K562 (cell line): ENCODE results near the gene ARF4. TPM values are rescaled to one million over a fixed set of nuclear protein-coding genes. Genes with fewer than 3 reads are reported as not detected.

Source experiments
- ARID3B ChIP-seq: fragments of 250-450 bp; sonication (Bioruptor Pico); IDR thresholded peaks from 2 replicates; pipeline ENCODE4 v1.4.0; 2020; ENCODE audit warnings: borderline replicate concordance
- BCL6 ChIP-seq: fragments of 250-450 bp; sonication (Bioruptor Pico); IDR thresholded peaks from 2 replicates; pipeline ENCODE4 v1.4.0; 2020
- C11orf30 ChIP-seq: fragments of 450-650 bp; IDR thresholded peaks from 2 replicates; pipeline ENCODE4 v1.6.1; 2016; ENCODE audit warnings: low read depth, mild to moderate bottlenecking
- CBX1 ChIP-seq: sonication (generic); IDR thresholded peaks from 2 replicates; pipeline ENCODE4 v1.6.1; 2016; ENCODE audit warnings: antibody characterized with exemption, low read depth, mild to moderate bottlenecking
- CHAMP1 ChIP-seq: fragments of 450-650 bp; IDR thresholded peaks from 2 replicates; pipeline ENCODE4 v1.6.1; 2016; ENCODE audit warnings: mild to moderate bottlenecking
- CLOCK ChIP-seq: fragments of 250-450 bp; sonication (Bioruptor Pico); IDR thresholded peaks from 2 replicates; pipeline ENCODE4 v1.4.0; 2020; ENCODE audit warnings: mild to moderate bottlenecking, moderate library complexity, borderline replicate concordance
- HEY1 ChIP-seq: fragments of 250-450 bp; sonication (Bioruptor Pico); IDR thresholded peaks from 2 replicates; pipeline ENCODE4 v1.5.0; 2020; ENCODE audit warnings: mild to moderate bottlenecking, moderate library complexity, borderline replicate concordance
- KAT7 ChIP-seq: sonication (generic); formaldehyde crosslinking; IDR thresholded peaks from 2 replicates; pipeline ENCODE4 v1.8.0; 2022; ENCODE audit warnings: missing genetic modification reagents, mild to moderate bottlenecking, borderline replicate concordance
- NFRKB ChIP-seq: fragments of 450-650 bp; IDR thresholded peaks from 2 replicates; pipeline ENCODE4 v1.6.1; 2016; ENCODE audit warnings: low read depth
- NR0B1 ChIP-seq: fragments of 450-650 bp; IDR thresholded peaks from one replicate; pipeline ENCODE4 v1.6.1; 2018; ENCODE audit warnings: mild to moderate bottlenecking, moderate library complexity; ENCODE audit not compliant: partially characterized antibody
- SLC30A9 ChIP-seq: fragments of 250-450 bp; sonication (Bioruptor Pico); IDR thresholded peaks from 2 replicates; pipeline ENCODE4 v1.8.0; 2022; ENCODE audit warnings: mild to moderate bottlenecking, moderate library complexity
- SPI1 ChIP-seq: IDR thresholded peaks from 2 replicates; pipeline ENCODE4 v1.6.1; 2011; ENCODE audit warnings: low read depth, low read length, control low read depth, borderline replicate concordance
- ZMIZ1 ChIP-seq, 2 experiments: fragments of 150-350 bp in 1 of 2; IDR thresholded peaks; 2 replicates each; pipeline ENCODE4 v1.6.1; 2012 to 2016; ENCODE audit warnings: low read depth in 2 of 2, low read length in 2 of 2, mild to moderate bottlenecking in 1 of 2, moderate library complexity in 1 of 2
- polyA plus RNA-seq, 8 experiments: library from polyadenylated mRNA; depleted of rRNA in 4 of 8; stranded (reverse) in 5 of 8; unstranded in 3 of 8; fragments of >200 nt; fragmentation: Nextera tagmentation in 2 of 8; fragmentation: Illumina TruSeq in 1 of 8; extraction: Ambion mirVana in 2 of 8; extraction: Trizol in 1 of 8; gene quantifications; 2 replicates each; pipeline versions ENCODE4 v1.2.1 to v1.2.3, GENCODE V29; 2011 to 2014; ENCODE audit warnings: inconsistent platforms in 1 of 8, missing spikeins in 1 of 8
- total RNA-seq, 7 experiments: library from RNA; depleted of rRNA in 6 of 7; stranded (reverse); fragments of >200 nt in 6 of 7; fragmentation: Illumina TruSeq in 2 of 7; extraction: Trizol in 2 of 7; gene quantifications; 2 replicates each; pipeline versions ENCODE4 v1.2.1 to v1.2.3, GENCODE V29; 2011 to 2021; ENCODE audit warnings: low replicate concordance in 1 of 7

The ARF4 gene
- total and polyA plus RNA-seq, 9 of the 15 experiments (the other 6 are each of a cell fraction or from before 2014, with no cell fraction given), result 41.1 to 273 (median 83.8) TPM

GRCh38 chr3:57598765-57599360, 1.7 kb upstream of the ARF4 start (continued):
- no peak for TF ChIP-seq NR0B1
- no peak for TF ChIP-seq SPI1
- no peak for TF ChIP-seq NFRKB
- no peak for TF ChIP-seq CLOCK
- peak in 1 of 2 experiments; percentile 69; a peak in 1 of 4 replicates for TF ChIP-seq ZMIZ1 (IDR thresholded peaks at IDR 0.05; ENCODE audit: low read depth in 2 of 2, low read length in 2 of 2)
- no peak for TF ChIP-seq C11orf30
- no peak for TF ChIP-seq BCL6 (CRISPR knock-in tag)
- TF ChIP-seq HEY1, result no peak
- no peak for TF ChIP-seq KAT7
- TF ChIP-seq CBX1, result no peak
- TF ChIP-seq ARID3B (CRISPR knock-in tag), result no peak
- TF ChIP-seq SLC30A9 (CRISPR knock-in tag), result no peak
- TF ChIP-seq CHAMP1, result no peak
